H7 (cell line): ENCODE results near the gene PDE4B. TPM values are rescaled to one million over a fixed set of nuclear protein-coding genes. Genes with fewer than 3 reads are reported as not detected.

Experiments used
- DNase-seq: peaks from one replicate; pipeline ENCODE4 v3.0.0; 2012
- H3K27me3 ChIP-seq: 2 replicates; pipeline ENCODE4 v1.6.0; 2011; ENCODE audit warnings: mild to moderate bottlenecking, low read length; ENCODE audit not compliant: control insufficient read depth, insufficient read depth
- H3K36me3 ChIP-seq: replicated peaks from 2 replicates; pipeline ENCODE4 v1.5.1; 2011; ENCODE audit warnings: low read length; ENCODE audit not compliant: control insufficient read depth, insufficient read depth
- H3K4me3 ChIP-seq: 2 replicates; pipeline ENCODE4 v1.5.1; 2011; ENCODE audit warnings: low read depth, mild to moderate bottlenecking, control low read depth, low read length, moderate library complexity; ENCODE audit not compliant: insufficient read depth
- total RNA-seq: library from RNA; depleted of rRNA; stranded (reverse); fragments of >200 nt; shearing (Covaris generic); gene quantifications from 2 replicates; pipeline ENCODE4 v1.2.3, GENCODE V29; 2014

Gene PDE4B
- total RNA-seq, 1 experiment from 2014 or later, result 4.1 TPM

DNA sequence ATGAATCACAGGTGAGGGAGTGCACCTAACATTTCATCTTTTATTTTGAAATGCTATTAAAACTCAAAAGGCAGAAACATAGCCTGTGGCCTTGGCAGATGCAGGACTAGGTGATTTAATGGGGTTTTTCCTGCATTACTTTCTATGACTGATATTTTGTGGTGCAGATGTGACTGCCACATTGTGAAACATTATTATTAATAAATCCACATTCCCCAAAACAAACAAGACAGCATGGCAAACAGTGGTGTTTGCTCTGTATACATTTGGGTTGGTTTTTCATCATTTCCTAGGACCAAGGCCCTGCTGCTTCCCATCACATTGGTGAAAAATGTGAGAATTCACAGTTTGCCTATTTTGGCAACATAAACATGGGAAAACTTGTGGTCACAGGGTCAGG lies 493.6 kb downstream of the PDE4B start:
- Histone ChIP-seq H3K27me3 (no peaks in the 10 kb centered on the region), H3K4me3 (no peak overlapping the region), H3K36me3 (no peaks in the 10 kb centered on the region)
- DNase-seq, result no peak

GRCh38 chr1:66288048-66288447 lies 495.4 kb downstream of the PDE4B start:
- H3K36me3 ChIP-seq, result no peaks in the 10 kb centered on the region
- no peak for DNase-seq
- H3K27me3 ChIP-seq, result no peaks in the 10 kb centered on the region
- no peak overlapping the region for H3K4me3 ChIP-seq

- H3K27me3 ChIP-seq, result no peaks in the 10 kb centered on the region
- H3K36me3 ChIP-seq, result no peaks in the 10 kb centered on the region
- H3K4me3 ChIP-seq, result no peak overlapping the region
- no peak for DNase-seq
Observed at GRCh38 chr1:66290761-66291530, 498.3 kb downstream of the PDE4B start.

DNA sequence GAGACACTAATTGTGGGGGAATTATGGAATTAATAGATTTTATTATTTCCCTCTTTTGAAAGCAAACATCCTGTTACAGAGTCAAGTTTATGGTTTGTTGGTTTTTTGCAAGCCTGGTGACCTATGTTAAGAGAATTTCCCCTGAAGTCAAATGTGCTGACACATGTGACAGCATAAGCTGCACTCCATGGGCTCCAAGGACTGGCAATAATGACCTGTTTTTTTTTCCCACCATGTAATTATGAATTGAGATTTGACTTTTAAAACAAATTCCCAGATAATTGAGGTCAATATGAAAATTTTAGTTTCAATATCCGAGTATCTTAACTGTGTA lies 498.8 kb downstream of the PDE4B start:
- DNase-seq, result no peak
- Histone ChIP-seq H3K4me3 (no peak overlapping the region), H3K27me3 (no peaks in the 10 kb centered on the region)

GRCh38 chr1:66292305-66292704 lies 499.6 kb downstream of the PDE4B start:
- Histone ChIP-seq H3K4me3 (no peak overlapping the region), H3K27me3 (no peaks in the 10 kb centered on the region), H3K36me3 (no peaks in the 10 kb centered on the region)
- DNase-seq, result no peak

More for the DNA sequence above, 498.8 kb downstream of the PDE4B start:
- no peaks in the 10 kb centered on the region for H3K36me3 ChIP-seq

- H3K36me3 ChIP-seq, result no peaks in the 10 kb centered on the region
- no peak for DNase-seq
Observed at GRCh38 chr1:66292944-66293343, 500.2 kb downstream of the PDE4B start.

DNA sequence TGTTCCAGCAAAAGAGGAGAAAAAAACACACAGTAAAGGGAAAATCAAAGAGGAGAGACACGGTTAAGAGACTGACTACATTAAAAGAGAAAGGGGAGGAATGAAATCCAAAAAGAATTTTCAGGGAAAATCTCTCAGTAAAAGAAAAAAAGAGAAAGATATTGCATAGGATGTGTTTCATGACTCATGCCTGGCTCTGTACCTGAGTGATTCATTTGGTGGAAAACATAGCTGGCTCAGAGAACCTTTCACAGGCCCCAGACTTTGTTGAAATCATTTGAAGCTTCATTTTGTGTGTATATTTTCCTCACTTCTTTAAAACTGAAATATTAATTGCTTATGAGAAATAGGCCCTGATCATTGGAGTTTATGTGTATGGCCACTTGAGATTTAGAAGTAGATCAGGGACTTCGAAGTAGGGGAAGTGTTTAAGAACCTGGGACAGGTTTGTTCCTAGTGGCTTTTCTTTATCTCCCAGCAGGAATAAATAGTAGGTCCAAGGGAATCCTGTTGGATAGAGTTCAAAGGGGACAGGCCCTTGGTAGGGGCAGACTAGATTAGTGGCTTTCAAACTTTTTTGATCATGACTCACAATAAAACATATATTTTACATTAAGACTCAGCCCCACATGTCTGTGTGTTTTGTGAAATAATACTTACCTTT lies 502.1 kb downstream of the PDE4B start:
- H3K36me3 ChIP-seq, result no peaks in the 10 kb centered on the region
- no peak for DNase-seq
- H3K27me3 ChIP-seq, result no peaks in the 10 kb centered on the region
- no peak overlapping the region for H3K4me3 ChIP-seq

More at GRCh38 chr1:66292944-66293343, 500.2 kb downstream of the PDE4B start:
- Histone ChIP-seq H3K4me3 (no peak overlapping the region), H3K27me3 (no peaks in the 10 kb centered on the region)

GRCh38 chr1:66295803-66296202 lies 503.1 kb downstream of the PDE4B start:
- no peaks in the 10 kb centered on the region for H3K27me3 ChIP-seq
- no peak overlapping the region for H3K4me3 ChIP-seq
- no peak for DNase-seq
- no peaks in the 10 kb centered on the region for H3K36me3 ChIP-seq

DNA sequence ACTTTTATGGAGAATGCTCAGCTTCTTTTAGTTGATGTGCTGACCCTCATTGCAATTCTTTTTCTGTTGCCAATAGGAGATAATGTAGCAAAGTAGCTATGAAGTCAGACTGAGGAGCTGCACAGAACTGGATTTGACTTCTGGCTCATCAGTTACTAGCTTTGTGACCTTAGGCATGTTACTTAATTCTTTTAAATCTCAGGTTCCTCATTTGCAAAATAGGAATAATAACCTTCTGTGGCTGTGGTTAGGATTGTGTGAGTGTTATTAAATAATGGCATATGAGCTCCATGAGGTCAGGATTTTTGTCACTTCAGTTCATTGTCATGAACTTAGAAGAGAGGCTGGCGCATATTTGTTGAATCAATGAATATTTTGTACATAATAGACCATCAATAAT lies 503.7 kb downstream of the PDE4B start:
- no peak for DNase-seq
- no peak overlapping the region for H3K4me3 ChIP-seq
- H3K36me3 ChIP-seq, result no peaks in the 10 kb centered on the region
- H3K27me3 ChIP-seq, result no peaks in the 10 kb centered on the region

DNA sequence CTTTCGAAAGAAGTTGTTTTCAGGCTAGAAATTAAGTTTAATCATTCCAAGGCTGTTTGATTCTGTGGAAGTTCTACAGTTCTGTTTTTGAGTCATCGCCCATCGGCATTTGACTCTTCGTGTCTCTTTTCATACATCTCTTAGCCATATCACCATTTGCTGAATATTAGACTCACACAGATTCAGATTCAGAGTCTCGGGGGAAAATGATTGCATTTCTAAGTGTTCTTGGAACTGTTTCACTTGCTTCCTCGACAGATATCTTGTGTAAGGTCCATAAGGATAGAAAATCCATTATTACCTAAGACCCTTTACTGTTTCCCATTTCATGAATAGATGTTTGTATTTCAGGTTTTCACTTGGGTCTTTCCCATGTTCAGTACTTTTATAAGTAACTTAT lies 504.3 kb downstream of the PDE4B start:
- no peaks in the 10 kb centered on the region for H3K36me3 ChIP-seq
- H3K27me3 ChIP-seq, result no peaks in the 10 kb centered on the region
- no peak overlapping the region for H3K4me3 ChIP-seq
- DNase-seq, result no peak

GRCh38 chr1:66298464-66298863 lies 505.8 kb downstream of the PDE4B start:
- no peak for DNase-seq
- Histone ChIP-seq H3K4me3 (no peak overlapping the region), H3K36me3 (no peaks in the 10 kb centered on the region), H3K27me3 (no peaks in the 10 kb centered on the region)

GRCh38 chr1:66300280-66300971 lies 507.7 kb downstream of the PDE4B start:
- no peak overlapping the region for H3K4me3 ChIP-seq
- no peaks in the 10 kb centered on the region for H3K36me3 ChIP-seq
- no peaks in the 10 kb centered on the region for H3K27me3 ChIP-seq
- DNase-seq, result no peak

DNA sequence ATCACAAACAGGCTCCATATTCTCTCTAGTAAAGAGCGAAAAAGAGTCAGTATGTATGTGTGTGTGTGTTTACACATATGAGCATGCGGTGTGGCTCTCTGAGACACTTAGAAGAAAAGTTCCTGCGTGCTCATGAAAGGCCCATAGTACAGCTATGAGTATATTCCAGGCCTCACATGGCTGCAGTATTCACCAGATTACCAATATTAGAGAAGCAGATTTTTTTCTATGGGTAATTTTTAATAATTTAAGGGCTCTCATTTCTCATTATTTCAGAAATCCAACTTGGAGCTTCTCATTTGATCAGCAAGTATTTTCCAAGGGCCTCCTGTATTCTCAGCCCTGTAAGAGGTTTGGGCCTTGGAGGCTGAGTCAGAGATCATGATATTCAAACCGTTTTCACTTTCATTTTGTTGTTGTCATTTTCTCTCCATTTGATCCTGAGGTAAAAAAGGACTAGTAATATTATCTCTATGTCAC lies 508.3 kb downstream of the PDE4B start:
- no peak for DNase-seq
- H3K4me3 ChIP-seq, result no peak overlapping the region
- H3K36me3 ChIP-seq, result no peaks in the 10 kb centered on the region
- no peaks in the 10 kb centered on the region for H3K27me3 ChIP-seq

GRCh38 chr1:66302184-66302742 lies 509.6 kb downstream of the PDE4B start:
- no peaks in the 10 kb centered on the region for H3K27me3 ChIP-seq
- DNase-seq, result no peak
- no peaks in the 10 kb centered on the region for H3K36me3 ChIP-seq
- H3K4me3 ChIP-seq, result no peak overlapping the region

DNA sequence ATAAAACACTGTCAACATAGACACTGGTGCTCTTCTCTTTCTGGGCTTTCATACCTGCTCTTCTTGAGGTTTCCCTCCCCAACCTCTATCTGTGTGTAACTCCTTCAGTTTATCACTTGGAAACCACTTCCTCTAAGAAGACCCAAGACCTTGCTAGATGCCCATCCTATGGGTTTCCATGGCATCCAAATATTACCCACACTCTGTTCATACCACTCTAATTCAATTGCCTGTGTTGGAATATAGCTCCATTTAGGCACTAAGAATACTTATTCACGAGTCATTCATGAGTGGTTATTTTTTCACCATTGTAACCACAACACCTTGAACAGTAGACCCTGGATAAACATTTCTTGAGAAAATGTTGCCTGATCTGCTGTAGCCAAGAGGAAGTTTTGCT lies 510.1 kb downstream of the PDE4B start:
- H3K27me3 ChIP-seq, result no peaks in the 10 kb centered on the region
- DNase-seq, result no peak
- H3K36me3 ChIP-seq, result no peaks in the 10 kb centered on the region
- H3K4me3 ChIP-seq, result no peak overlapping the region
